GM12872 (cell line): Measurements from ENCODE around the gene MICALL2.

Experiments used
- CTCF ChIP-seq: IDR thresholded peaks from 3 replicates; pipeline ENCODE4 v1.5.1; 2011; ENCODE audit warnings: low read depth, mild to moderate bottlenecking, low read length, moderate library complexity; ENCODE audit not compliant: insufficient read depth

The MICALL2 gene

GRCh38 chr7:1490837-1491236 lies 31.6 kb upstream of the MICALL2 start:
- TF ChIP-seq CTCF = no peak

DNA sequence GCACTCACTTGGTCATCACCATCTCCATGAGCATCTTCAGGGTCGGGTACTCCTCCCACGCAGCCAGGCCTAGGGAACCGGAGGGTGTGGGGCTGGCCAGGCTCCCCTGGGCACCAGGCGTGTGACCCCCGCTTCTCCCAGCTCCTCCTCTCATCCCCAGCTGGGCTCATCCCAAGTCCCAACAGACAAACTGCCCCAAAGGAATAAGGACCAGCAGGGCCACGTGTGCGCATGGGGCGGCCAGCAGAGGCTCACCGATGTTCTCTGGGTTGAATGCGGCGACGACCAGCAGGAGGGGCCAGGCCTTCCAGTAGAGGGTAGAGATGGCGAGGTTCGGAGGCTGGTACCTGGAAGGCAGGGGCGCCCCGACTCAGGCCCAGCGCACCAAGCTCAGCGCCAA lies 30.1 kb upstream of the MICALL2 start:
- TF ChIP-seq CTCF = no peak

DNA sequence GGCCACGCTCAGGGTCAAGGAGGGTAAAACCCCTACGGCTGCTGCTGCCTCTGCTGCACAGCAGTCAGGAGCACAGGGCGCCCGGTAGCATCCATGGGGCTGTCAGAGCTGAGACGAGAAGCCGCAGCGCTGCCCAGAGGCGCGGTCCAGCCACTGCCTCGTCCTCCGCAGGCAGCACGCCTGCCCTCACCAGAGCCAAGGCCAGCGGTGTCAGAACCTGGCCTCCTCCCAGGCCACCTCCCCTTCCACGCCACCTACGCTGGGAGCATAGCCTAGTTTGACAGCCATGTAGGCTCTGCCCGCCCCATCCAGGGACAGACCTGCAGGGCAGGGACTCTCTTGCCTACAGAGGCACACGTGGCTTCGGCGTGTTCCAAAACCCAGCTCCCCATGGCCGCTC lies 28.7 kb upstream of the MICALL2 start:
- TF ChIP-seq CTCF = no peak

GRCh38 chr7:1487466-1487865 lies 28.2 kb upstream of the MICALL2 start:
- TF ChIP-seq CTCF = no peak

GRCh38 chr7:1486571-1486970 lies 27.3 kb upstream of the MICALL2 start:
- no peak for TF ChIP-seq CTCF

- no peak for TF ChIP-seq CTCF
These were observed 25.9 kb upstream of the MICALL2 start for GRCh38 chr7:1485156-1485555.

DNA sequence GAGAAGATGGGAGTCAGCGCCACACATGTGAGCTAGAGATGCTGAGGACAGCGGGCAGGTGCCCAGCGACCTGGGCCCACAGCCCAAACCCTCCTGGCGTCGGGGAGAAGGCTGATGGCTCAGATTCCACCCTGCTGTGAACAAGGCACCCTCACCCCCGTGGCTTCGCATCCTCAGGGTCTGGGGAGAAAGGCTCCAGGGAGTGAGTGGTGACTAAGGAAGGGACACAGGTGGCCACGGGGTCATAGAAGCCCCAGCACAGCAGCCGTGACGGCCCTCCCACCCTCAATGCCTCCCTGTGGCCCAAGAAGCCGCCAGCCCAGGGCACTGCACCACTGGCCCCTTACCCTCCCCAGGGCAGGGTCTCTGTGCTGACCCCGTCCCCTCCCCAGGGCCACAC lies 25.3 kb upstream of the MICALL2 start:
- TF ChIP-seq CTCF = no peak
